ENCODE data around the gene MARCHF10. TPM values are rescaled to one million over a fixed set of nuclear protein-coding genes. Genes with fewer than 3 reads are reported as not detected.

The MARCHF10 gene
- total RNA-seq, 1 experiment from 2014 or later: 0.39 TPM

DNA sequence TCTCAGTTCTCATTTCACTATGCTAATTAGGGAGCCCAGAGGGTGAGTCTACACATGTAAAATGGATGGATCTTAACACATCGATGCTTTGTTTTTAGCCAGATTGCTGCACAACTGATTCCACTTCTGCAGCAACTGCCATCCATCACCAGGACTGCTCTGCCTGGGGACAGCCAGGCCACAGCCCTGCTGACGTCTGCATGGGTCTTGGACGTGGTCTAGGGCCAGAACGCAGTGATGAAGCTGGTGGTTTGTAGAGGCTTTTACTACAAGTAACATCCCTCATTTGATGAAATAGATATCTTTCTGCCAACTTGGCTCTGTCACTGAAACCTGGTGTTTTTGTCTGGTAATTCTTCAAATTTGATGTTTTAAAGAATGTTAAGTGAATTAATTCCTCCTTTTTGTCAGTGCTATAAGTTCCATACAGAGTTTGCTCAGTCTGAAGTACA, 50.6 kb downstream of the MARCHF10 start:
- no peak overlapping the region for H3K4me3 ChIP-seq (ENCODE audit: low read depth in 2 of 2, low read length in 2 of 2)
- H3K4me1 ChIP-seq (ENCODE audit: control insufficient read depth, insufficient read depth, low read length): peaks cover 8% of the 10 kb centered on the region; the same call in 1 of the 2 replicates
- ATAC-seq: no peak
- no peaks in the 10 kb centered on the region for H3K9me3 ChIP-seq (ENCODE audit: control insufficient read depth, insufficient read depth, low read depth, low read length)
- BruUV-seq (replicated peaks): no TSS peak
- H3K36me3 ChIP-seq (ENCODE audit: control insufficient read depth, insufficient read depth, low read length): no peaks in the 10 kb centered on the region
- intact Hi-C loops (cut with micrococcal nuclease; ENCODE audit: unreplicated experiment): no loop called here
- no peak for DNase-seq (ENCODE audit: low read depth, low spot score)
- no peak overlapping the region for H3K27ac ChIP-seq (ENCODE audit: low read length)
- no peak for TF ChIP-seq TCF7L2 (IDR thresholded peaks at IDR 0.05; ENCODE audit: low read depth, low read length)
- no peak for TF ChIP-seq SIN3A (IDR thresholded peaks at IDR 0.05; ENCODE audit: borderline replicate concordance, insufficient read depth, low read depth, low read length)
- TF ChIP-seq POLR2AphosphoS5 (IDR thresholded peaks at IDR 0.05; ENCODE audit: low read depth, low read length): no peak
- TF ChIP-seq, protein P1, sequence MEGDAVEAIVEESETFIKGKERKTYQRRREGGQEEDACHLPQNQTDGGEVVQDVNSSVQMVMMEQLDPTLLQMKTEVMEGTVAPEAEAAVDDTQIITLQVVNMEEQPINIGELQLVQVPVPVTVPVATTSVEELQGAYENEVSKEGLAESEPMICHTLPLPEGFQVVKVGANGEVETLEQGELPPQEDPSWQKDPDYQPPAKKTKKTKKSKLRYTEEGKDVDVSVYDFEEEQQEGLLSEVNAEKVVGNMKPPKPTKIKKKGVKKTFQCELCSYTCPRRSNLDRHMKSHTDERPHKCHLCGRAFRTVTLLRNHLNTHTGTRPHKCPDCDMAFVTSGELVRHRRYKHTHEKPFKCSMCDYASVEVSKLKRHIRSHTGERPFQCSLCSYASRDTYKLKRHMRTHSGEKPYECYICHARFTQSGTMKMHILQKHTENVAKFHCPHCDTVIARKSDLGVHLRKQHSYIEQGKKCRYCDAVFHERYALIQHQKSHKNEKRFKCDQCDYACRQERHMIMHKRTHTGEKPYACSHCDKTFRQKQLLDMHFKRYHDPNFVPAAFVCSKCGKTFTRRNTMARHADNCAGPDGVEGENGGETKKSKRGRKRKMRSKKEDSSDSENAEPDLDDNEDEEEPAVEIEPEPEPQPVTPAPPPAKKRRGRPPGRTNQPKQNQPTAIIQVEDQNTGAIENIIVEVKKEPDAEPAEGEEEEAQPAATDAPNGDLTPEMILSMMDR (IDR thresholded peaks at IDR 0.05): no peak
- TF ChIP-seq, protein P2, sequence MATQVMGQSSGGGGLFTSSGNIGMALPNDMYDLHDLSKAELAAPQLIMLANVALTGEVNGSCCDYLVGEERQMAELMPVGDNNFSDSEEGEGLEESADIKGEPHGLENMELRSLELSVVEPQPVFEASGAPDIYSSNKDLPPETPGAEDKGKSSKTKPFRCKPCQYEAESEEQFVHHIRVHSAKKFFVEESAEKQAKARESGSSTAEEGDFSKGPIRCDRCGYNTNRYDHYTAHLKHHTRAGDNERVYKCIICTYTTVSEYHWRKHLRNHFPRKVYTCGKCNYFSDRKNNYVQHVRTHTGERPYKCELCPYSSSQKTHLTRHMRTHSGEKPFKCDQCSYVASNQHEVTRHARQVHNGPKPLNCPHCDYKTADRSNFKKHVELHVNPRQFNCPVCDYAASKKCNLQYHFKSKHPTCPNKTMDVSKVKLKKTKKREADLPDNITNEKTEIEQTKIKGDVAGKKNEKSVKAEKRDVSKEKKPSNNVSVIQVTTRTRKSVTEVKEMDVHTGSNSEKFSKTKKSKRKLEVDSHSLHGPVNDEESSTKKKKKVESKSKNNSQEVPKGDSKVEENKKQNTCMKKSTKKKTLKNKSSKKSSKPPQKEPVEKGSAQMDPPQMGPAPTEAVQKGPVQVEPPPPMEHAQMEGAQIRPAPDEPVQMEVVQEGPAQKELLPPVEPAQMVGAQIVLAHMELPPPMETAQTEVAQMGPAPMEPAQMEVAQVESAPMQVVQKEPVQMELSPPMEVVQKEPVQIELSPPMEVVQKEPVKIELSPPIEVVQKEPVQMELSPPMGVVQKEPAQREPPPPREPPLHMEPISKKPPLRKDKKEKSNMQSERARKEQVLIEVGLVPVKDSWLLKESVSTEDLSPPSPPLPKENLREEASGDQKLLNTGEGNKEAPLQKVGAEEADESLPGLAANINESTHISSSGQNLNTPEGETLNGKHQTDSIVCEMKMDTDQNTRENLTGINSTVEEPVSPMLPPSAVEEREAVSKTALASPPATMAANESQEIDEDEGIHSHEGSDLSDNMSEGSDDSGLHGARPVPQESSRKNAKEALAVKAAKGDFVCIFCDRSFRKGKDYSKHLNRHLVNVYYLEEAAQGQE (IDR thresholded peaks at IDR 0.05; ENCODE audit: insufficient read depth in 1 of 2, low read depth in 2 of 2, low read length in 1 of 2): no peak
- in situ Hi-C loops (cut with HindIII; ENCODE audit: low pct_unique_long_range_greater_than_20kb, low sequenced_read_pairs): no loop called here
- POLR2A ChIA-PET: no interaction called here
- no peaks in the 10 kb centered on the region; the same call in 1 of the 2 replicates for H3K27me3 ChIP-seq (ENCODE audit: control insufficient read depth, insufficient read depth, low read length)
- CTCF ChIA-PET: no interaction called here

DNA sequence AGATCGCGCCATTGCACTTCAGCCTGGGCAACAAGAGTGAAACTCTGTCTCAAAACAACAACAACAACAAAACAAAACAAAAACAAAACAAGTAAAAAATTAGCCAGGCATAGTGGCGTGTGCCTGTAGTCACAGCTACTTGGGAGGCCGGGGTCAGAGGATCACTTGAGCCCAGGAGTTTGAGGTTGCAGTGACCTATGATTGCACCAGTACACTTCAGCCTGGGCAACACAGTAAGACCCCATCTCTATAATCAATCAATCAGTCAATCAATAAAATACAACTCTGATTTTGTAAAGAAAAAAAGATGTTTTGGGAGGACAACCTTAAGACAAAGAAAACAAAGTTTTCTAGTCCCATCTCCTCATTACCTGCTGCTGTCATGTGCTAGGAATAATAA, 51.9 kb downstream of the MARCHF10 start:
- POLR2A ChIA-PET: no interaction called here
- TF ChIP-seq, protein P2 (IDR thresholded peaks at IDR 0.05; ENCODE audit: insufficient read depth in 1 of 2, low read depth in 2 of 2, low read length in 1 of 2): no peak
- TF ChIP-seq SIN3A (IDR thresholded peaks at IDR 0.05; ENCODE audit: borderline replicate concordance, insufficient read depth, low read depth, low read length): no peak
- no peak for TF ChIP-seq POLR2AphosphoS5 (IDR thresholded peaks at IDR 0.05; ENCODE audit: low read depth, low read length)
- no peak for TF ChIP-seq TCF7L2 (IDR thresholded peaks at IDR 0.05; ENCODE audit: low read depth, low read length)
- TF ChIP-seq, protein P1 (IDR thresholded peaks at IDR 0.05): no peak
- ATAC-seq: no peak
- Histone ChIP-seq H3K9me3 (ENCODE audit: control insufficient read depth, insufficient read depth, low read depth, low read length) (no peaks in the 10 kb centered on the region), H3K4me1 (ENCODE audit: control insufficient read depth, insufficient read depth, low read length) (0 out of 2 replicates have a peak, but pooled peaks cover 2% of the 10 kb centered on the region), H3K27me3 (ENCODE audit: control insufficient read depth, insufficient read depth, low read length) (no peaks in the 10 kb centered on the region; the same call in 1 of the 2 replicates), H3K36me3 (ENCODE audit: control insufficient read depth, insufficient read depth, low read length) (no peaks in the 10 kb centered on the region), H3K27ac (ENCODE audit: low read length) (no peak overlapping the region), H3K4me3 (ENCODE audit: low read depth in 2 of 2, low read length in 2 of 2) (no peak overlapping the region)
- no peak for DNase-seq (ENCODE audit: low read depth, low spot score)
- BruUV-seq (replicated peaks): no TSS peak
- in situ Hi-C loops (cut with HindIII; ENCODE audit: low pct_unique_long_range_greater_than_20kb, low sequenced_read_pairs) (no loop called here), intact Hi-C loops (cut with micrococcal nuclease; ENCODE audit: unreplicated experiment) (no loop called here)
- CTCF ChIA-PET: no interaction called here

Measured in Panc1 (cell line).